K562 (cell line): ENCODE measurements around the gene MAP3K7CL. TPM values are rescaled to one million over a fixed set of nuclear protein-coding genes. Genes with fewer than 3 reads are reported as not detected.

Experiments used
- ASH1L ChIP-seq: fragments of 450-650 bp; IDR thresholded peaks from 2 replicates; pipeline ENCODE4 v1.6.1; 2018; ENCODE audit warnings: borderline replicate concordance, mild to moderate bottlenecking, low read depth; ENCODE audit not compliant: partially characterized antibody
- ATF1 ChIP-seq, 2 experiments: fragments of 450-650 bp in 1 of 2; IDR thresholded peaks; 2 replicates each; pipeline ENCODE4 v1.6.1; 2016; ENCODE audit warnings: missing compliant biosample characterization in 1 of 2, missing genetic modification characterization in 1 of 2
- BDP1 ChIP-seq: IDR thresholded peaks from 3 replicates; pipeline ENCODE4 v1.6.1; 2011; ENCODE audit not compliant: insufficient read length, insufficient read depth
- CBFA2T2 ChIP-seq: fragments of 450-650 bp; conservative IDR thresholded peaks from 2 replicates; pipeline ENCODE4 v1.6.1; 2017; ENCODE audit warnings: mild to moderate bottlenecking
- CBFA2T3 ChIP-seq: fragments of 450-650 bp; IDR thresholded peaks from 2 replicates; pipeline ENCODE4 v1.6.1; 2017
- COPS2 ChIP-seq: fragments of 450-650 bp; conservative IDR thresholded peaks from 2 replicates; pipeline ENCODE4 v1.6.1; 2016; ENCODE audit warnings: mild to moderate bottlenecking, moderate library complexity
- FOSL1 ChIP-seq: fragments of 200-800 bp; sonication (Bioruptor generic); conservative IDR thresholded peaks from 2 replicates; pipeline ENCODE4 v1.6.1; 2016; ENCODE audit warnings: missing genetic modification characterization, missing compliant biosample characterization
- FOXA3 ChIP-seq, 2 experiments: fragments of 450-650 bp in 1 of 2; sonication (generic) in 1 of 2; formaldehyde crosslinking; IDR thresholded peaks in 1 of 2; conservative IDR thresholded peaks in 1 of 2; 2 replicates each; pipeline versions ENCODE4 v1.4.0 to v1.8.0; 2020 to 2022; ENCODE audit warnings: mild to moderate bottlenecking in 2 of 2, missing genetic modification reagents in 1 of 2
- GATA2 ChIP-seq: sonication (generic); formaldehyde crosslinking; IDR thresholded peaks from 2 replicates; pipeline ENCODE4 v1.4.0; 2020; ENCODE audit warnings: mild to moderate bottlenecking, missing genetic modification reagents
- HDAC3 ChIP-seq: fragments of 450-650 bp; IDR thresholded peaks from 2 replicates; pipeline ENCODE4 v1.6.1; 2018; ENCODE audit warnings: borderline replicate concordance, mild to moderate bottlenecking, moderate library complexity; ENCODE audit not compliant: partially characterized antibody
- ILK ChIP-seq: fragments of 450-650 bp; IDR thresholded peaks from 2 replicates; pipeline ENCODE4 v1.6.1; 2016; ENCODE audit warnings: missing genetic modification characterization, low read depth, mild to moderate bottlenecking, missing compliant biosample characterization, moderate library complexity, borderline replicate concordance
- JUN ChIP-seq, 2 experiments: sonication (generic) in 1 of 2; formaldehyde crosslinking in 1 of 2; IDR thresholded peaks; 2 replicates each; pipeline versions ENCODE4 v1.6.1 to v1.8.0; 2012 to 2022; ENCODE audit warnings: borderline replicate concordance in 2 of 2, mild to moderate bottlenecking in 2 of 2, improper control_type of control experiment in 1 of 2, low read depth in 1 of 2, low read length in 1 of 2, missing genetic modification reagents in 1 of 2
- MEF2D ChIP-seq: conservative IDR thresholded peaks from 2 replicates; pipeline ENCODE4 v1.6.1; 2016; ENCODE audit warnings: low read depth, missing genetic modification characterization, missing compliant biosample characterization
- NFE2 ChIP-seq: IDR thresholded peaks from 2 replicates; pipeline ENCODE4 v1.6.1; 2014; ENCODE audit warnings: antibody characterized with exemption, low read depth
- NFRKB ChIP-seq: fragments of 450-650 bp; IDR thresholded peaks from 2 replicates; pipeline ENCODE4 v1.6.1; 2016; ENCODE audit warnings: low read depth
- SMAD4 ChIP-seq: fragments of 250-450 bp; sonication (Bioruptor Pico); conservative IDR thresholded peaks from 2 replicates; pipeline ENCODE4 v1.8.0; 2021; ENCODE audit warnings: inconsistent platforms, mild to moderate bottlenecking, moderate library complexity
- SMARCC2 ChIP-seq: fragments of 450-650 bp; IDR thresholded peaks from 2 replicates; pipeline ENCODE4 v1.6.1; 2017; ENCODE audit warnings: antibody characterized with exemption, moderate library complexity, mild to moderate bottlenecking, low read depth
- SMARCE1 ChIP-seq: fragments of 450-650 bp; IDR thresholded peaks from 2 replicates; pipeline ENCODE4 v1.7.1; 2016; ENCODE audit warnings: mild to moderate bottlenecking
- SOX6 ChIP-seq: fragments of 450-650 bp; IDR thresholded peaks from 2 replicates; pipeline ENCODE4 v1.6.1; 2014; ENCODE audit warnings: mild to moderate bottlenecking
- TAL1 ChIP-seq: fragments of 450-650 bp; IDR thresholded peaks from 2 replicates; pipeline ENCODE4 v1.6.1; 2016; ENCODE audit warnings: mild to moderate bottlenecking
- ZNF134 ChIP-seq: fragments of 250-450 bp; sonication (Bioruptor Pico); conservative IDR thresholded peaks from 2 replicates; pipeline ENCODE4 v1.4.0; 2020
- ZNF589 ChIP-seq: fragments of 200-800 bp; sonication (Bioruptor generic); IDR thresholded peaks from 2 replicates; pipeline ENCODE4 v1.6.1; 2016; ENCODE audit warnings: low read depth, missing genetic modification characterization, missing compliant biosample characterization
- ZNF785 ChIP-seq: fragments of 250-450 bp; sonication (Bioruptor Pico); IDR thresholded peaks from 2 replicates; pipeline ENCODE4 v1.4.0; 2020; ENCODE audit warnings: mild to moderate bottlenecking
- polyA plus RNA-seq, 8 experiments: library from polyadenylated mRNA; depleted of rRNA in 4 of 8; stranded (reverse) in 5 of 8; unstranded in 3 of 8; fragments of >200 nt; fragmentation: Nextera tagmentation in 2 of 8; fragmentation: Illumina TruSeq in 1 of 8; extraction: Ambion mirVana in 2 of 8; extraction: Trizol in 1 of 8; gene quantifications; 2 replicates each; pipeline versions ENCODE4 v1.2.1 to v1.2.3, GENCODE V29; 2011 to 2014; ENCODE audit warnings: inconsistent platforms in 1 of 8, missing spikeins in 1 of 8
- total RNA-seq, 7 experiments: library from RNA; depleted of rRNA in 6 of 7; stranded (reverse); fragments of >200 nt in 6 of 7; fragmentation: Illumina TruSeq in 2 of 7; extraction: Trizol in 2 of 7; gene quantifications; 2 replicates each; pipeline versions ENCODE4 v1.2.1 to v1.2.3, GENCODE V29; 2011 to 2021; ENCODE audit warnings: low replicate concordance in 1 of 7
- TF ChIP-seq, protein P1 (sequence below): fragments of 200-800 bp; sonication (Bioruptor generic); IDR thresholded peaks from 2 replicates; pipeline ENCODE4 v1.6.1; 2017; ENCODE audit warnings: missing genetic modification characterization, missing compliant biosample characterization
- TF ChIP-seq, protein P2 (sequence below), 2 experiments: fragments of 250-450 bp in 1 of 2; fragments of 450-650 bp in 1 of 2; sonication (Bioruptor Pico) in 1 of 2; IDR thresholded peaks; 2 replicates each; pipeline versions ENCODE4 v1.6.1 to v1.8.0; 2016 to 2021; ENCODE audit warnings: mild to moderate bottlenecking in 2 of 2, moderate library complexity in 2 of 2, missing compliant biosample characterization in 1 of 2, missing genetic modification characterization in 1 of 2
- TF ChIP-seq, protein P3 (sequence below), 2 experiments: fragments of 450-650 bp in 1 of 2; sonication (generic) in 1 of 2; formaldehyde crosslinking in 1 of 2; IDR thresholded peaks in 1 of 2; conservative IDR thresholded peaks in 1 of 2; 2 replicates each; pipeline versions ENCODE4 v1.6.1 to v1.8.1; 2016 to 2023; ENCODE audit warnings: mild to moderate bottlenecking in 2 of 2, moderate library complexity in 2 of 2, inconsistent platforms in 1 of 2, missing genetic modification reagents in 1 of 2

The MAP3K7CL gene
- total and polyA plus RNA-seq, 9 of the 15 experiments (the other 6 are each of a cell fraction or from before 2014, with no cell fraction given): 0.13 to 0.15 (median 0.14) TPM; not detected in 6

DNA sequence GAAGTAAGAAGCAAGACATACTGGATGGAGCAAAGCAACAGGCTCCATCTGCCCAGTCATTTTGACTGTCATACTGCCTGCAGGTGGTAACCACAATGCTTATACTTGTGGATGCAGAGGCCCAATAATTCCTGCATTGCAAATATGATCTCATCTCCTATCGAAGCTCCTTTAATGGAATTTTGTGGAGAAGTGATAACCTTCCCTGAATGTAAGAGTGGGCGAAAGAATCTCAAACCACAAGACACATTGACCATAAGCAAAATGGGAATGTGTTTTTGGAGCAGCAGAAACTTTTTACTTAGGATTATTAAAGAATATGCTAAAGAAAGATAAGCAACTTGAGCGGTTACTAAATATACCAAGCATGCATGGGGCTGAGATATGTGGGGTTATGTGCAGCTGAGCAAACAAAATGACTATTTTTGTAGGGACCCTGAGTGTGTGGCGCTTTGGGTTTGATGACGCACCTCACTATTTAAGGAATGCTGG lies 90.9 kb downstream of the MAP3K7CL start (continued):
- TF ChIP-seq ILK (tag) (no peak), SOX6 (peak; percentile 55; the same call in 1 of the 2 replicates), CBFA2T3 (peak; percentile 83), GATA2 (CRISPR knock-in tag) (0 out of 2 replicates have a peak, but pooled peaks have one; percentile 32), ZNF134 (no peak), ZNF785 (CRISPR knock-in tag) (no peak), FOSL1 (tag) (peak; percentile 83), ATF1 (CRISPR knock-in tag; IDR thresholded peaks at IDR 0.05) (no peak), ATF1 (tag; IDR thresholded peaks at IDR 0.05) (0 out of 2 replicates have a peak, but pooled peaks have one; percentile 28), FOXA3 (CRISPR knock-in tag; conservative IDR thresholded peaks at IDR 0.05 in 1 of 2, IDR thresholded peaks at IDR 0.05 in 1 of 2) (peak; percentile 93 to 96), BDP1 (no peak), HDAC3 (peak; percentile 70), ZNF589 (CRISPR knock-in tag) (peak; percentile 73; the same call in 1 of the 2 replicates), SMAD4 (CRISPR knock-in tag) (no peak), MEF2D (tag) (peak; percentile 96), JUN (IDR thresholded peaks at IDR 0.05; ENCODE audit: borderline replicate concordance, low read depth, low read length) (peak; percentile 38; the same call in 1 of the 2 replicates), JUN (CRISPR knock-in tag; IDR thresholded peaks at IDR 0.05; ENCODE audit: borderline replicate concordance) (no peak), NFRKB (no peak), ASH1L (no peak), TAL1 (peak; percentile 87), SMARCE1 (peak; percentile 75; the same call in 1 of the 2 replicates), COPS2 (no peak), CBFA2T2 (peak; percentile 79), NFE2 (peak; percentile 49; the same call in 1 of the 2 replicates), SMARCC2 (peak; percentile 28; the same call in 1 of the 2 replicates)
- TF ChIP-seq, protein P1, sequence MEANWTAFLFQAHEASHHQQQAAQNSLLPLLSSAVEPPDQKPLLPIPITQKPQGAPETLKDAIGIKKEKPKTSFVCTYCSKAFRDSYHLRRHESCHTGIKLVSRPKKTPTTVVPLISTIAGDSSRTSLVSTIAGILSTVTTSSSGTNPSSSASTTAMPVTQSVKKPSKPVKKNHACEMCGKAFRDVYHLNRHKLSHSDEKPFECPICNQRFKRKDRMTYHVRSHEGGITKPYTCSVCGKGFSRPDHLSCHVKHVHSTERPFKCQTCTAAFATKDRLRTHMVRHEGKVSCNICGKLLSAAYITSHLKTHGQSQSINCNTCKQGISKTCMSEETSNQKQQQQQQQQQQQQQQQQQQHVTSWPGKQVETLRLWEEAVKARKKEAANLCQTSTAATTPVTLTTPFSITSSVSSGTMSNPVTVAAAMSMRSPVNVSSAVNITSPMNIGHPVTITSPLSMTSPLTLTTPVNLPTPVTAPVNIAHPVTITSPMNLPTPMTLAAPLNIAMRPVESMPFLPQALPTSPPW (CRISPR knock-in tag): peak; percentile 9
- TF ChIP-seq, protein P2, sequence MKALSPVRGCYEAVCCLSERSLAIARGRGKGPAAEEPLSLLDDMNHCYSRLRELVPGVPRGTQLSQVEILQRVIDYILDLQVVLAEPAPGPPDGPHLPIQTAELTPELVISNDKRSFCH (CRISPR knock-in tag; IDR thresholded peaks at IDR 0.05): no peak
- TF ChIP-seq, protein P2 (tag; IDR thresholded peaks at IDR 0.05): peak; percentile 92
- TF ChIP-seq, protein P3, sequence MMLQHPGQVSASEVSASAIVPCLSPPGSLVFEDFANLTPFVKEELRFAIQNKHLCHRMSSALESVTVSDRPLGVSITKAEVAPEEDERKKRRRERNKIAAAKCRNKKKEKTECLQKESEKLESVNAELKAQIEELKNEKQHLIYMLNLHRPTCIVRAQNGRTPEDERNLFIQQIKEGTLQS (IDR thresholded peaks at IDR 0.05): peak; percentile 78; the same call in 1 of the 2 replicates
- TF ChIP-seq, protein P3 (CRISPR knock-in tag; conservative IDR thresholded peaks at IDR 0.05): no peak
